ENCODE results near the gene GRIP2. TPM values are rescaled to one million over a fixed set of nuclear protein-coding genes. Genes with fewer than 3 reads are reported as not detected.

GRIP2 gene
- total RNA-seq, 1 donor from 2014 or later: 3.3 TPM

- Mint-ChIP-seq H3K4me3 (ENCODE audit: unreplicated experiment) (no peak overlapping the region), H3K36me3 (ENCODE audit: low read depth, unreplicated experiment) (peaks cover 2% of the 10 kb centered on the region), H3K27ac (ENCODE audit: unreplicated experiment) (no peak overlapping the region), H3K4me1 (ENCODE audit: low read depth, unreplicated experiment) (peaks cover 4% of the 10 kb centered on the region), H3K27me3 (ENCODE audit: low read depth, unreplicated experiment) (peaks cover 39% of the 10 kb centered on the region), H3K9me3 (ENCODE audit: unreplicated experiment) (no peaks in the 10 kb centered on the region)
- peaks cover 25% of the 10 kb centered on the region for H3K27me3 ChIP-seq (ENCODE audit: insufficient read depth, low read length)
- H3K4me2 ChIP-seq (ENCODE audit: low read length): no peak overlapping the region
- H3K79me2 ChIP-seq (ENCODE audit: insufficient read depth, low read length): no peaks in the 10 kb centered on the region
- H4K20me1 ChIP-seq (ENCODE audit: insufficient read depth, low read length): no peaks in the 10 kb centered on the region
- DNase-seq (ENCODE audit: low read depth): no peak
- no peaks in the 10 kb centered on the region for H3K9me3 ChIP-seq (ENCODE audit: insufficient read depth, low read depth, low read length)
- no peak overlapping the region for H3K4me3 ChIP-seq (ENCODE audit: insufficient read depth, low read depth, low read length)
- H3K9ac ChIP-seq (ENCODE audit: low read length): no peak overlapping the region
- H3K36me3 ChIP-seq (ENCODE audit: insufficient read depth, low read length): no peaks in the 10 kb centered on the region
- TF ChIP-seq EZH2 (IDR thresholded peaks at IDR 0.05; ENCODE audit: insufficient read depth, low read length) (no peak), CTCF (IDR thresholded peaks at IDR 0.05; ENCODE audit: insufficient read depth, low read depth, low read length) (no peak)
- no peak for FAIRE-seq
- no peaks in the 10 kb centered on the region for H3K4me1 ChIP-seq (ENCODE audit: insufficient read depth, low read length)
- H2AFZ ChIP-seq (ENCODE audit: low read depth, low read length): no peak overlapping the region
- no peak overlapping the region for H3K27ac ChIP-seq (ENCODE audit: low read depth, low read length)
Measured at GRCh38 chr3:14520149-14520548, 20.0 kb downstream of the GRIP2 start.

GRCh38 chr3:14519406-14519805, 20.7 kb downstream of the GRIP2 start:
- Histone ChIP-seq H3K4me1 (ENCODE audit: insufficient read depth, low read length) (no peaks in the 10 kb centered on the region), H3K79me2 (ENCODE audit: insufficient read depth, low read length) (no peaks in the 10 kb centered on the region), H3K4me2 (ENCODE audit: low read length) (no peak overlapping the region), H3K36me3 (ENCODE audit: insufficient read depth, low read length) (no peaks in the 10 kb centered on the region), H2AFZ (ENCODE audit: low read depth, low read length) (no peak overlapping the region), H4K20me1 (ENCODE audit: insufficient read depth, low read length) (no peaks in the 10 kb centered on the region), H3K9ac (ENCODE audit: low read length) (no peak overlapping the region), H3K4me3 (ENCODE audit: insufficient read depth, low read depth, low read length) (no peak overlapping the region), H3K27me3 (ENCODE audit: insufficient read depth, low read length) (peaks cover 25% of the 10 kb centered on the region), H3K27ac (ENCODE audit: low read depth, low read length) (no peak overlapping the region), H3K9me3 (ENCODE audit: insufficient read depth, low read depth, low read length) (no peaks in the 10 kb centered on the region)
- no peak overlapping the region for H3K4me3 Mint-ChIP-seq (ENCODE audit: unreplicated experiment)
- FAIRE-seq (no peak), DNase-seq (ENCODE audit: low read depth) (no peak)
- H3K4me1 Mint-ChIP-seq (ENCODE audit: low read depth, unreplicated experiment): peaks cover 4% of the 10 kb centered on the region
- TF ChIP-seq EZH2 (IDR thresholded peaks at IDR 0.05; ENCODE audit: insufficient read depth, low read length) (no peak), CTCF (IDR thresholded peaks at IDR 0.05; ENCODE audit: insufficient read depth, low read depth, low read length) (no peak)
- no peak overlapping the region for H3K27ac Mint-ChIP-seq (ENCODE audit: unreplicated experiment)
- H3K36me3 Mint-ChIP-seq (ENCODE audit: low read depth, unreplicated experiment): peaks cover 2% of the 10 kb centered on the region
- H3K27me3 Mint-ChIP-seq (ENCODE audit: low read depth, unreplicated experiment): peaks cover 39% of the 10 kb centered on the region
- H3K9me3 Mint-ChIP-seq (ENCODE audit: unreplicated experiment): no peaks in the 10 kb centered on the region

GRCh38 chr3:14518893-14519292, 21.2 kb downstream of the GRIP2 start:
- H3K79me2 ChIP-seq (ENCODE audit: insufficient read depth, low read length): no peaks in the 10 kb centered on the region
- Mint-ChIP-seq H3K4me3 (ENCODE audit: unreplicated experiment) (no peak overlapping the region), H3K36me3 (ENCODE audit: low read depth, unreplicated experiment) (peaks cover 2% of the 10 kb centered on the region), H3K9me3 (ENCODE audit: unreplicated experiment) (no peaks in the 10 kb centered on the region), H3K27me3 (ENCODE audit: low read depth, unreplicated experiment) (peaks cover 42% of the 10 kb centered on the region), H3K27ac (ENCODE audit: unreplicated experiment) (no peak overlapping the region), H3K4me1 (ENCODE audit: low read depth, unreplicated experiment) (no peaks in the 10 kb centered on the region)
- DNase-seq (ENCODE audit: low read depth) (no peak), FAIRE-seq (no peak)
- H3K36me3 ChIP-seq (ENCODE audit: insufficient read depth, low read length): no peaks in the 10 kb centered on the region
- TF ChIP-seq EZH2 (IDR thresholded peaks at IDR 0.05; ENCODE audit: insufficient read depth, low read length) (no peak), CTCF (IDR thresholded peaks at IDR 0.05; ENCODE audit: insufficient read depth, low read depth, low read length) (no peak)
- H3K9ac ChIP-seq (ENCODE audit: low read length): no peak overlapping the region
- H3K9me3 ChIP-seq (ENCODE audit: insufficient read depth, low read depth, low read length): no peaks in the 10 kb centered on the region
- no peak overlapping the region for H2AFZ ChIP-seq (ENCODE audit: low read depth, low read length)
- H3K4me3 ChIP-seq (ENCODE audit: insufficient read depth, low read depth, low read length): no peak overlapping the region
- H3K4me2 ChIP-seq (ENCODE audit: low read length): no peak overlapping the region
- H3K27ac ChIP-seq (ENCODE audit: low read depth, low read length): no peak overlapping the region
- no peaks in the 10 kb centered on the region for H4K20me1 ChIP-seq (ENCODE audit: insufficient read depth, low read length)
- H3K4me1 ChIP-seq (ENCODE audit: insufficient read depth, low read length): no peaks in the 10 kb centered on the region
- H3K27me3 ChIP-seq (ENCODE audit: insufficient read depth, low read length): peaks cover 25% of the 10 kb centered on the region

Data from astrocyte (in vitro differentiated cells and primary cell).